Neural cell (in vitro differentiated cells): ENCODE measurements around the gene KCNJ1. TPM values are rescaled to one million over a fixed set of nuclear protein-coding genes. Genes with fewer than 3 reads are reported as not detected.

ENCODE experiments used
- H2AFZ ChIP-seq: fragments of 200-600, 300-800 bp; sonication (generic), shearing (Covaris generic); 2 replicates; pipeline ENCODE4 v1.6.0; 2014; ENCODE audit warnings: low read depth, mild to moderate bottlenecking, antibody characterized with exemption, low read length, moderate library complexity
- H3F3A ChIP-seq: fragments of 200-600 bp; shearing (Covaris generic); 2 replicates; pipeline ENCODE4 v1.6.1; 2016; ENCODE audit warnings: mild to moderate bottlenecking, moderate library complexity, mixed read lengths, antibody characterized with exemption, low read length; ENCODE audit not compliant: insufficient read depth, poor library complexity, severe bottlenecking
- H3K27ac ChIP-seq: fragments of 200-600, 300-800 bp; sonication (generic), shearing (Covaris generic); 2 replicates; pipeline ENCODE4 v1.5.1; 2014; ENCODE audit warnings: mild to moderate bottlenecking, low read length, moderate library complexity
- H3K27me3 ChIP-seq: fragments of 300-800, 200-600 bp; sonication (generic), shearing (Covaris generic); 2 replicates; pipeline ENCODE4 v1.6.0; 2014; ENCODE audit warnings: mild to moderate bottlenecking, low read depth, low read length, moderate library complexity; ENCODE audit not compliant: insufficient read depth
- H3K36me3 ChIP-seq: fragments of 300-800, 200-600 bp; sonication (generic), shearing (Covaris generic); 2 replicates; pipeline ENCODE4 v1.5.1; 2014; ENCODE audit warnings: mild to moderate bottlenecking, antibody characterized with exemption, low read length, moderate library complexity; ENCODE audit not compliant: insufficient read depth
- H3K4me2 ChIP-seq: fragments of 300-800, 200-600 bp; sonication (generic), shearing (Covaris generic); 2 replicates; pipeline ENCODE4 v1.6.0; 2014; ENCODE audit warnings: mild to moderate bottlenecking, low read length
- H3K4me3 ChIP-seq: fragments of 300-800, 200-600 bp; sonication (generic), shearing (Covaris generic); 2 replicates; pipeline ENCODE4 v1.5.1; 2014; ENCODE audit warnings: mild to moderate bottlenecking, low read length, moderate library complexity
- H3K79me2 ChIP-seq: fragments of 200-600 bp; shearing (Covaris generic); replicated peaks from 2 replicates; pipeline ENCODE4 v1.6.0; 2014; ENCODE audit warnings: mild to moderate bottlenecking, low read length, moderate library complexity; ENCODE audit not compliant: insufficient read depth
- H3K9ac ChIP-seq: fragments of 300-800, 200-600 bp; sonication (generic), shearing (Covaris generic); 2 replicates; pipeline ENCODE4 v1.6.1; 2016; ENCODE audit warnings: mild to moderate bottlenecking, low read length, mixed read lengths
- H3K9me2 ChIP-seq: fragments of 200-600 bp; shearing (Covaris generic); 2 replicates; pipeline ENCODE4 v1.6.1; 2016; ENCODE audit warnings: mild to moderate bottlenecking, low read length, mixed read lengths; ENCODE audit not compliant: insufficient read depth
- H3K9me3 ChIP-seq: fragments of 200-600, 300-800 bp; sonication (generic), shearing (Covaris generic); 2 replicates; pipeline ENCODE4 v1.6.1; 2016; ENCODE audit warnings: mild to moderate bottlenecking, mixed run types, low read length, moderate library complexity, mixed read lengths
- H4K20me1 ChIP-seq: fragments of 200-600 bp; shearing (Covaris generic); 2 replicates; pipeline ENCODE4 v1.6.1; 2016; ENCODE audit warnings: mild to moderate bottlenecking, mixed run types; ENCODE audit not compliant: insufficient read depth
- EP300 ChIP-seq: fragments of 450-650 bp; conservative IDR thresholded peaks from 2 replicates; pipeline ENCODE4 v1.6.1; 2014; ENCODE audit warnings: antibody characterized with exemption, mild to moderate bottlenecking, moderate library complexity; ENCODE audit not compliant: poor library complexity, severe bottlenecking
- EZH2 ChIP-seq: fragments of 200-600, 300-800 bp; shearing (Covaris generic), sonication (generic); IDR thresholded peaks from 2 replicates; pipeline ENCODE4 v1.6.1; 2014; ENCODE audit warnings: antibody characterized with exemption, low read length, borderline replicate concordance, mild to moderate bottlenecking; ENCODE audit not compliant: insufficient read depth, poor library complexity, severe bottlenecking
- MXI1 ChIP-seq: fragments of 450-650 bp; conservative IDR thresholded peaks from 2 replicates; pipeline ENCODE4 v1.6.1; 2014; ENCODE audit warnings: antibody characterized with exemption, mild to moderate bottlenecking; ENCODE audit not compliant: poor library complexity, severe bottlenecking
- POLR2AphosphoS5 ChIP-seq: IDR thresholded peaks from 2 replicates; pipeline ENCODE4 v1.6.1; 2012
- RAD21 ChIP-seq: fragments of 450-650 bp; conservative IDR thresholded peaks from 2 replicates; pipeline ENCODE4 v1.6.1; 2014; ENCODE audit warnings: antibody characterized with exemption, mild to moderate bottlenecking, moderate library complexity
- SMC3 ChIP-seq: fragments of 450-650 bp; conservative IDR thresholded peaks from 2 replicates; pipeline ENCODE4 v1.6.1; 2014; ENCODE audit warnings: antibody characterized with exemption, mild to moderate bottlenecking, moderate library complexity; ENCODE audit not compliant: poor library complexity
- TAF1 ChIP-seq: IDR thresholded peaks from 2 replicates; pipeline ENCODE4 v1.6.1; 2012; ENCODE audit warnings: low read depth
- polyA plus RNA-seq: library from polyadenylated mRNA; depleted of rRNA; stranded (reverse); fragments of >200 nt; gene quantifications from 2 replicates; pipeline ENCODE4 v1.2.3, GENCODE V29; 2014
- TF ChIP-seq, protein P1 (sequence below): fragments of 450-650 bp; IDR thresholded peaks from 2 replicates; pipeline ENCODE4 v1.5.1; 2014; ENCODE audit warnings: antibody characterized with exemption, mild to moderate bottlenecking, moderate library complexity; ENCODE audit not compliant: poor library complexity, severe bottlenecking
- TF ChIP-seq, protein P2 (sequence below): IDR thresholded peaks from 2 replicates; pipeline ENCODE4 v1.6.1; 2012; ENCODE audit warnings: borderline replicate concordance

The KCNJ1 gene
- polyA plus RNA-seq, 1 donor from 2014 or later, result 0.22 TPM

DNA sequence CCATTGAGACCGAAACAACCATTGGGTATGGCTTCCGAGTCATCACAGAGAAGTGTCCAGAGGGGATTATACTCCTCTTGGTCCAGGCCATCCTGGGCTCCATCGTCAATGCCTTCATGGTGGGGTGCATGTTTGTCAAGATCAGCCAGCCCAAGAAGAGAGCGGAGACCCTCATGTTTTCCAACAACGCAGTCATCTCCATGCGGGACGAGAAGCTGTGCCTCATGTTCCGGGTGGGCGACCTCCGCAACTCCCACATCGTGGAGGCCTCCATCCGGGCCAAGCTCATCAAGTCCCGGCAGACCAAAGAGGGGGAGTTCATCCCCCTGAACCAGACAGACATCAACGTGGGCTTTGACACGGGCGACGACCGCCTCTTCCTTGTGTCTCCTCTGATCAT is 44.6 kb upstream of the KCNJ1 start:
- H3K27ac ChIP-seq, result no peak overlapping the region
- TF ChIP-seq, protein P1, sequence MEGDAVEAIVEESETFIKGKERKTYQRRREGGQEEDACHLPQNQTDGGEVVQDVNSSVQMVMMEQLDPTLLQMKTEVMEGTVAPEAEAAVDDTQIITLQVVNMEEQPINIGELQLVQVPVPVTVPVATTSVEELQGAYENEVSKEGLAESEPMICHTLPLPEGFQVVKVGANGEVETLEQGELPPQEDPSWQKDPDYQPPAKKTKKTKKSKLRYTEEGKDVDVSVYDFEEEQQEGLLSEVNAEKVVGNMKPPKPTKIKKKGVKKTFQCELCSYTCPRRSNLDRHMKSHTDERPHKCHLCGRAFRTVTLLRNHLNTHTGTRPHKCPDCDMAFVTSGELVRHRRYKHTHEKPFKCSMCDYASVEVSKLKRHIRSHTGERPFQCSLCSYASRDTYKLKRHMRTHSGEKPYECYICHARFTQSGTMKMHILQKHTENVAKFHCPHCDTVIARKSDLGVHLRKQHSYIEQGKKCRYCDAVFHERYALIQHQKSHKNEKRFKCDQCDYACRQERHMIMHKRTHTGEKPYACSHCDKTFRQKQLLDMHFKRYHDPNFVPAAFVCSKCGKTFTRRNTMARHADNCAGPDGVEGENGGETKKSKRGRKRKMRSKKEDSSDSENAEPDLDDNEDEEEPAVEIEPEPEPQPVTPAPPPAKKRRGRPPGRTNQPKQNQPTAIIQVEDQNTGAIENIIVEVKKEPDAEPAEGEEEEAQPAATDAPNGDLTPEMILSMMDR, result no peak
- TF ChIP-seq EZH2, result no peak
- no peak for TF ChIP-seq SMC3
- no peak for TF ChIP-seq TAF1
- TF ChIP-seq, protein P2, sequence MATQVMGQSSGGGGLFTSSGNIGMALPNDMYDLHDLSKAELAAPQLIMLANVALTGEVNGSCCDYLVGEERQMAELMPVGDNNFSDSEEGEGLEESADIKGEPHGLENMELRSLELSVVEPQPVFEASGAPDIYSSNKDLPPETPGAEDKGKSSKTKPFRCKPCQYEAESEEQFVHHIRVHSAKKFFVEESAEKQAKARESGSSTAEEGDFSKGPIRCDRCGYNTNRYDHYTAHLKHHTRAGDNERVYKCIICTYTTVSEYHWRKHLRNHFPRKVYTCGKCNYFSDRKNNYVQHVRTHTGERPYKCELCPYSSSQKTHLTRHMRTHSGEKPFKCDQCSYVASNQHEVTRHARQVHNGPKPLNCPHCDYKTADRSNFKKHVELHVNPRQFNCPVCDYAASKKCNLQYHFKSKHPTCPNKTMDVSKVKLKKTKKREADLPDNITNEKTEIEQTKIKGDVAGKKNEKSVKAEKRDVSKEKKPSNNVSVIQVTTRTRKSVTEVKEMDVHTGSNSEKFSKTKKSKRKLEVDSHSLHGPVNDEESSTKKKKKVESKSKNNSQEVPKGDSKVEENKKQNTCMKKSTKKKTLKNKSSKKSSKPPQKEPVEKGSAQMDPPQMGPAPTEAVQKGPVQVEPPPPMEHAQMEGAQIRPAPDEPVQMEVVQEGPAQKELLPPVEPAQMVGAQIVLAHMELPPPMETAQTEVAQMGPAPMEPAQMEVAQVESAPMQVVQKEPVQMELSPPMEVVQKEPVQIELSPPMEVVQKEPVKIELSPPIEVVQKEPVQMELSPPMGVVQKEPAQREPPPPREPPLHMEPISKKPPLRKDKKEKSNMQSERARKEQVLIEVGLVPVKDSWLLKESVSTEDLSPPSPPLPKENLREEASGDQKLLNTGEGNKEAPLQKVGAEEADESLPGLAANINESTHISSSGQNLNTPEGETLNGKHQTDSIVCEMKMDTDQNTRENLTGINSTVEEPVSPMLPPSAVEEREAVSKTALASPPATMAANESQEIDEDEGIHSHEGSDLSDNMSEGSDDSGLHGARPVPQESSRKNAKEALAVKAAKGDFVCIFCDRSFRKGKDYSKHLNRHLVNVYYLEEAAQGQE, result no peak
- no peak for TF ChIP-seq EP300
- no peak for TF ChIP-seq MXI1
- TF ChIP-seq POLR2AphosphoS5, result no peak
- no peak for TF ChIP-seq RAD21
- no peaks in the 10 kb centered on the region for H3K9me3 ChIP-seq
- no peaks in the 10 kb centered on the region for H3K36me3 ChIP-seq
- no peak overlapping the region for H3K4me2 ChIP-seq
- no peak overlapping the region for H2AFZ ChIP-seq
- H3K79me2 ChIP-seq, result no peaks in the 10 kb centered on the region
- no peaks in the 10 kb centered on the region for H3F3A ChIP-seq
- no peaks in the 10 kb centered on the region for H3K9me2 ChIP-seq
- no peaks in the 10 kb centered on the region for H4K20me1 ChIP-seq
- H3K4me3 ChIP-seq, result no peak overlapping the region
- peaks cover 8% of the 10 kb centered on the region for H3K27me3 ChIP-seq
- no peak overlapping the region for H3K9ac ChIP-seq

DNA sequence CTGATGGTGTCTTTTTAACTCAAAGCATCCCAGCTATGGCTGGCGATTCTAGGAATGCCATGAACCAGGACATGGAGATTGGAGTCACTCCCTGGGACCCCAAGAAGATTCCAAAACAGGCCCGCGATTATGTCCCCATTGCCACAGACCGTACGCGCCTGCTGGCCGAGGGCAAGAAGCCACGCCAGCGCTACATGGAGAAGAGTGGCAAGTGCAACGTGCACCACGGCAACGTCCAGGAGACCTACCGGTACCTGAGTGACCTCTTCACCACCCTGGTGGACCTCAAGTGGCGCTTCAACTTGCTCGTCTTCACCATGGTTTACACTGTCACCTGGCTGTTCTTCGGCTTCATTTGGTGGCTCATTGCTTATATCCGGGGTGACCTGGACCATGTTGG is 44.1 kb upstream of the KCNJ1 start:
- H3K36me3 ChIP-seq, result no peaks in the 10 kb centered on the region
- H3K27me3 ChIP-seq, result peaks cover 13% of the 10 kb centered on the region
- no peak overlapping the region for H2AFZ ChIP-seq
- no peaks in the 10 kb centered on the region for H3K79me2 ChIP-seq
- H3K9me2 ChIP-seq, result no peaks in the 10 kb centered on the region
- TF ChIP-seq TAF1 (no peak), MXI1 (no peak), RAD21 (no peak), POLR2AphosphoS5 (no peak), SMC3 (no peak), EZH2 (no peak), EP300 (no peak)
- TF ChIP-seq, protein P1, result no peak
- TF ChIP-seq, protein P2, result no peak
- no peak overlapping the region for H3K27ac ChIP-seq
- H4K20me1 ChIP-seq, result no peaks in the 10 kb centered on the region
- no peak overlapping the region for H3K4me2 ChIP-seq
- H3K4me3 ChIP-seq, result no peak overlapping the region
- H3K9me3 ChIP-seq, result no peaks in the 10 kb centered on the region
- no peak overlapping the region for H3K9ac ChIP-seq
- H3F3A ChIP-seq, result no peaks in the 10 kb centered on the region
